Endothelial cell (in vitro differentiated cells): ENCODE measurements around the gene PTPRM. TPM values are rescaled to one million over a fixed set of nuclear protein-coding genes. Genes with fewer than 3 reads are reported as not detected.

ENCODE experiments used
- DNase-seq: peaks from one replicate; pipeline ENCODE4 v3.0.0; 2021; ENCODE audit warnings: low spot score
- H3K27ac Mint-ChIP-seq: one replicate; pipeline ENCODE4 v1.8.0; 2021; ENCODE audit warnings: mixed read lengths, inconsistent platforms; ENCODE audit not compliant: unreplicated experiment
- H3K27me3 Mint-ChIP-seq: one replicate; pipeline ENCODE4 v1.8.0; 2021; ENCODE audit warnings: mild to moderate bottlenecking, moderate library complexity, mixed read lengths, inconsistent platforms; ENCODE audit not compliant: unreplicated experiment
- H3K36me3 Mint-ChIP-seq: one replicate; pipeline ENCODE4 v1.8.0; 2021; ENCODE audit warnings: mild to moderate bottlenecking, low read depth, mixed read lengths, inconsistent platforms; ENCODE audit not compliant: unreplicated experiment
- H3K4me1 Mint-ChIP-seq: one replicate; pipeline ENCODE4 v1.8.0; 2021; ENCODE audit warnings: mild to moderate bottlenecking, mixed read lengths, inconsistent platforms; ENCODE audit not compliant: unreplicated experiment
- H3K4me3 Mint-ChIP-seq: one replicate; pipeline ENCODE4 v1.8.0; 2021; ENCODE audit warnings: mild to moderate bottlenecking, mixed read lengths, inconsistent platforms; ENCODE audit not compliant: unreplicated experiment
- H3K9me3 Mint-ChIP-seq: one replicate; pipeline ENCODE4 v1.8.0; 2021; ENCODE audit warnings: mixed read lengths, inconsistent platforms; ENCODE audit not compliant: unreplicated experiment
- total RNA-seq: library from RNA; stranded (reverse); fragmentation: NEBNext Ultra II Directional; extraction: Animal tissue kit (Norgen Biotek cat#: 25700); gene quantifications from one replicate; pipeline ENCODE4 v1.2.1, GENCODE V29; 2021; ENCODE audit not compliant: unreplicated experiment
- TF ChIP-seq, protein P1 (sequence below): fragments of 200-600 bp; sonication (generic); IDR thresholded peaks from one replicate; pipeline ENCODE4 v1.5.0; 2021; ENCODE audit warnings: antibody characterized with exemption; ENCODE audit not compliant: unreplicated experiment

The PTPRM gene
- total RNA-seq, 1 donor from 2014 or later, result 284 TPM

DNA sequence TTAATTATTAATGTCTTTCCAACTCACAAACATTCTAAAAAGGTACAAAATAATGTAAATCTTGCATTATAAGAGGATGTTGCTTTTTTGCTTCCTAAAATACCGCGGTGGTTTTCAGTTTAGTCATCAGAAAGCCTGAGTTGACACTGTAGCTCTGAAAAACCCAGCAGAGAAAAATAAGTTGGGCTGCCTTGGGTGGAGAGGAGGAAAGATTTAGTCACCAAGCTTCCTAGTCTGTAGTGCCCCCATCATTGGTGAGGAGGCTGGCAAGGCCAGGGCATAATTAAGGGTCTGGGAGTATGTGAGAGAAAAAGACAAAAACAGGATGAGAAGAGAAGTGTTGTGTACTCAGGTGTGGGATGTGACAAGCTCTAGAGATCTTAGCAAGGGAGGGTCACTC, 5.7 kb downstream of the PTPRM start:
- TF ChIP-seq, protein P1, sequence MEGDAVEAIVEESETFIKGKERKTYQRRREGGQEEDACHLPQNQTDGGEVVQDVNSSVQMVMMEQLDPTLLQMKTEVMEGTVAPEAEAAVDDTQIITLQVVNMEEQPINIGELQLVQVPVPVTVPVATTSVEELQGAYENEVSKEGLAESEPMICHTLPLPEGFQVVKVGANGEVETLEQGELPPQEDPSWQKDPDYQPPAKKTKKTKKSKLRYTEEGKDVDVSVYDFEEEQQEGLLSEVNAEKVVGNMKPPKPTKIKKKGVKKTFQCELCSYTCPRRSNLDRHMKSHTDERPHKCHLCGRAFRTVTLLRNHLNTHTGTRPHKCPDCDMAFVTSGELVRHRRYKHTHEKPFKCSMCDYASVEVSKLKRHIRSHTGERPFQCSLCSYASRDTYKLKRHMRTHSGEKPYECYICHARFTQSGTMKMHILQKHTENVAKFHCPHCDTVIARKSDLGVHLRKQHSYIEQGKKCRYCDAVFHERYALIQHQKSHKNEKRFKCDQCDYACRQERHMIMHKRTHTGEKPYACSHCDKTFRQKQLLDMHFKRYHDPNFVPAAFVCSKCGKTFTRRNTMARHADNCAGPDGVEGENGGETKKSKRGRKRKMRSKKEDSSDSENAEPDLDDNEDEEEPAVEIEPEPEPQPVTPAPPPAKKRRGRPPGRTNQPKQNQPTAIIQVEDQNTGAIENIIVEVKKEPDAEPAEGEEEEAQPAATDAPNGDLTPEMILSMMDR, result no peak
- no peak overlapping the region for H3K27ac Mint-ChIP-seq
- no peaks in the 10 kb centered on the region for H3K9me3 Mint-ChIP-seq
- H3K4me1 Mint-ChIP-seq, result peaks cover 49% of the 10 kb centered on the region
- H3K4me3 Mint-ChIP-seq, result peak overlapping the region; percentile 3
- peaks cover 5% of the 10 kb centered on the region for H3K36me3 Mint-ChIP-seq
- peaks cover 6% of the 10 kb centered on the region for H3K27me3 Mint-ChIP-seq
- no peak for DNase-seq

DNA sequence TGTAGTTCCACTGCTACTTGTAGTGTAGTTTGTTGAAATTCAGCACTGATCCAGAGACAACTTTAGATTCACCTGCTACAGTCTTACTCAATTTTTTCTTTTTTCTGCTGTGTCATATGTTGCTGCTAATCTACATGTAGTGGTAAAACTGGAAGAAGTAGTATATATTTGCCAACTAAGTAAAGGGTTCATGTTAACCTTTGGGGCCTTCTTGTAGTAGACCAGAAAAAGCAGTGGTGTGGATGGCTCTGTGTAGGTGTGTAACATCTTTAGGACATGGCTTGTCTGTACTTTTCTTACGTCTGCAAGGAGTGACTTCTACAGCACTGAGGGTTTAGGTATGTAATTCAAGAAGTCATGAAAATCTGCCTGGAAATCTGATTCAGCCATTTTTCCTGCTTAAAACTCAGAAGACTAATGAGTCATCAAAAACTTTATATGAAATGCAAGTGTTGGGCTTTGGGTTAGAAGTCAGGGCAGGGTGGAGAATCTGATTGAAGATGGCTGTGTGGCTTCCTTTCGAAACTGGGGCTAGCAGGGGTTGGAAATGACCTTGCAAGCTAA, 8.4 kb downstream of the PTPRM start:
- Mint-ChIP-seq H3K4me3 (peak overlapping the region; percentile 14), H3K4me1 (peaks cover 36% of the 10 kb centered on the region), H3K36me3 (no peaks in the 10 kb centered on the region), H3K27ac (no peak overlapping the region), H3K27me3 (peaks cover 2% of the 10 kb centered on the region), H3K9me3 (no peaks in the 10 kb centered on the region)
- TF ChIP-seq, protein P1, result no peak
- DNase-seq, result no peak

DNA sequence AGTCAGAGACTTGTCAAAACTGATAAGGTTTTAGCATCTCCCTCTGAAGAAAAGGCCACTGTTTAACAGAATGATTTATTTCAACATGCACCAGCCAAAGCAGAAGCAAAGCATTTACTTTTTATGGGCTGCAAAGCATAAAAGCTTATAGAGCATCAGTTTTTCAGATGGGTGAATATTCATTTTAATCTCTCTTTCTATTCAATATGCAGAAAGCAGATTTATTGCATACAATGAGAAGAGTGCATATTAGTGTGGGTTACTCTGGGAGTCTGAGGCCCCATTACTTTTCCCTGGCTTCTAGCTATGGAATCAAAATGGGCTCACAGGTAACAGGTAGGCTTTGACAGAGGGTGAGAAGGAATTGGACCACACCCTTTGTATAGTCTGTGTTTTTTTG, 9.0 kb downstream of the PTPRM start:
- no peak for DNase-seq
- no peak overlapping the region for H3K27ac Mint-ChIP-seq
- TF ChIP-seq, protein P1, result no peak
- H3K27me3 Mint-ChIP-seq, result peaks cover 2% of the 10 kb centered on the region
- no peaks in the 10 kb centered on the region for H3K9me3 Mint-ChIP-seq
- no peaks in the 10 kb centered on the region for H3K36me3 Mint-ChIP-seq
- no peak overlapping the region for H3K4me3 Mint-ChIP-seq
- H3K4me1 Mint-ChIP-seq, result peaks cover 34% of the 10 kb centered on the region

DNA sequence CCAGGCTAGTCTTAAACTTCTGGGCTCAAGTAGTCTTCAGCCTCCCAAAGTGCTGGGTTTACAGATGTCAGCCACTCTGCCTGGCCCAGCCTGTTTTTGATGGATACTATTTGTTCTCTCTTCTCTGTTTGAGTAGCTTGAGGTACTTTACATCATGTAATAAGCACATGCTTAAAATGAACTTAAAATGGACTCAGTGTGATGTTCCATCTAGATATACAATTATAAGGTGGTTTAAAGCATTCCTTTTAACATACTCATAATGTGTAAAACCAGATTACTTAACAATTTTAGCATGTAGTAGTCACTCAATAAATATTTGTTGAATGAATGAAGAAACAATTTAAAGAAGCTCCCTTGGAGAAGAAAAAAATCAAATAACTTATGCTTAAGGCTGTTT, 9.6 kb downstream of the PTPRM start:
- Mint-ChIP-seq H3K36me3 (peaks cover 3% of the 10 kb centered on the region), H3K27ac (no peak overlapping the region), H3K4me3 (no peak overlapping the region), H3K4me1 (peaks cover 32% of the 10 kb centered on the region), H3K9me3 (no peaks in the 10 kb centered on the region), H3K27me3 (peaks cover 2% of the 10 kb centered on the region)
- DNase-seq, result no peak
- TF ChIP-seq, protein P1, result no peak

DNA sequence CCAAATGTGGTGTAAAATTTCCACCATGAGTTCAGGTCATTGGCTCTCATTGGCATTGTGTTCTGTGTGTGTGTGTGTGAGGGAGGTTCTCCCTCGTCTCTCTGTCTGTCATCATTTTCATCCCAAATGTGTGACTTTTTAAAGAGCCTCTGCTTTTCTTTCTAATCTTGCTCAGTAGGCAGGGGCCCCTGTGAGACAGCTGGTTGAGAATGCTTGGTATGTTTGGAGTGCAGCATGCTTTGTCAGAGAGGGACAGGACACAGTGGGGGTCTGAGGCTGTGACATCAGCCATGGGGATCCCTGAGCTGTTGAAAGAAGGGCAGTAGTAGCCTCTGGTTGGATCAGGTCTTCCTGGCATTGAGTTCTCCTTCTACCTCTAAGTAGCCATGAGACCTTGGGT, 10.6 kb downstream of the PTPRM start:
- Mint-ChIP-seq H3K4me1 (peaks cover 36% of the 10 kb centered on the region), H3K9me3 (no peaks in the 10 kb centered on the region), H3K27me3 (peaks cover 2% of the 10 kb centered on the region), H3K36me3 (peaks cover 10% of the 10 kb centered on the region), H3K4me3 (no peak overlapping the region), H3K27ac (no peak overlapping the region)
- no peak for DNase-seq
- TF ChIP-seq, protein P1, result no peak
